HG03442 (cell line): ENCODE data around the gene LRRC8E.
"Not testable (repeated sequence)": the region's sequence is repeated elsewhere in the genome, so short reads cannot be mapped to it uniquely, and the experiment has no call there.

Experiments
- ATAC-seq: cut with Tn5 transposase; IDR thresholded peaks from one replicate; pipeline ENCODE4 v1.9.1; 2021; ENCODE audit warnings: mild to moderate bottlenecking, moderate library complexity; ENCODE audit not compliant: unreplicated experiment

Gene LRRC8E

DNA sequence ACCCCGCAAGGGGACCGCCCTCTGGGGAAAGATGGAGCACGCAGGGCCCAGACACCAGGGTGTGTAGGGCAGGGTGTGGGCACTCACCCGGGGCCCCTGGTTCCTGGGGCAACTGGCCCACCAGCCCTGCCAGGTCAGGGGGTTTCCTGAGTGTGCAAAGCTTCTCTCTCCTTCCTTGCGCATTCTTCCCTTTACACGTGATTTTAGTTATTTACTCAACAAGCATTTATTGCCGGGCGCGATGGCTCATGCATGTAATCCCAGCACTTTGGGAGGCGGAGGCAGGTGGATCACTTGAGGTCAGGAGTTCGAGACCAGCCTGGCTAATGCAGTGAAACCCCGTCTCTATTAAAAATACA, 34.6 kb upstream of the LRRC8E start:
- ATAC-seq = no peak

DNA sequence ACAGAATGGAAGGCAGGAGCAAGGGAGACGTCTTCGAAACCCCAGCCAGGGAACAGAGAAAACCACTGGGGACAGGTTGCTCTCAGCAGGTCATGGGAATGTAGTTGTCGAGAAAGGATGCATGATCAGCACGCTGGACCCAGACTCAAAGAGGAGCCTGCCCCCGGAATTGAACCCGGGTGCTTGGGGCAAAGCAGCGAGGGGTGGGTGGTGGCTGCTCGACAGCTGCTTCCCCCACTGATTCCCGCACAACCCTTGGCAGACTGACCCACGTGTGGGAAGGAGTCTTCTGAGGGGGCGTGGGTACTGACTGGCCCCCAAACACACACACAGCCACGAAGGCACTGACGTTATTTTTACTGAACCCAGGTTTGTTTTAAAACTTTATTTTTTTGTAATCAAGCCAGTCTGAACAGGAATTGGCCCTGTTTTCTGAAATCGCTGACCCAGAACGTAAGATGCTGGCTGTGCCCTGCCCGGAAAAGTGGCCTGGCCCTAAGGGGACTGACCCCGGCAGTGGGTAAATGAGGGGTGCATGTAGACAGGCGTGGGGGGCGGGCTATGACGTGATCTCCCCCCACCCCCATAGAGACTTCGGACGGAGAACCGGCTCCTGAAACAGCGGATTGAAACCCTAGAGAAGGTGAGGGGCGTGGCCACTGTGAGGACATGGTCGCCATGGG, 32.7 kb upstream of the LRRC8E start:
- no peak for ATAC-seq

DNA sequence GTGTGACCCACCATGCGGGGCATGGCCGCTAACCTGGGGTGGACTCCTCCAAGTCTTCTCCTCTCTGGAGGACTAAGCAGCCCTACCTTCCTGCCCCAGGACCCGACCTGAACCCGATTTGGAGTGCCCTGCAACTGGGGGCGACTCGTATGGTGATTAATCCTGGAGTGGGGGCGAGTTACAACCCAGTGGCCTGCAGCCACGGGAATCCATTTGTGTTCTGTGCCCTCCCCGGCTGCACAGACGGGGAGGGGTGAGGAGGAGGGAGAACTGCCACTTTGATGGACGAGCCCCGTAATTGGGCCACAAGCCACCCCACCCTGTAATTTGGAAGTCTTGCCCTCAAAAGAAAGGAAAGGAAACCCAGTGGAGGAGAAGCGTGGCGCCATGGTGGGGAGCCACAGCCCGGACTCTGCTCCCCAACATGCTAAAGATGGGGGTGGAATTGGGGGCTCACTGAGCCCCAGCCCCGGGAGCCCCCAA, 32.2 kb upstream of the LRRC8E start:
- no peak for ATAC-seq

- ATAC-seq = no peak
Measured at GRCh38 chr19:7856679-7857663, 31.3 kb upstream of the LRRC8E start.

DNA sequence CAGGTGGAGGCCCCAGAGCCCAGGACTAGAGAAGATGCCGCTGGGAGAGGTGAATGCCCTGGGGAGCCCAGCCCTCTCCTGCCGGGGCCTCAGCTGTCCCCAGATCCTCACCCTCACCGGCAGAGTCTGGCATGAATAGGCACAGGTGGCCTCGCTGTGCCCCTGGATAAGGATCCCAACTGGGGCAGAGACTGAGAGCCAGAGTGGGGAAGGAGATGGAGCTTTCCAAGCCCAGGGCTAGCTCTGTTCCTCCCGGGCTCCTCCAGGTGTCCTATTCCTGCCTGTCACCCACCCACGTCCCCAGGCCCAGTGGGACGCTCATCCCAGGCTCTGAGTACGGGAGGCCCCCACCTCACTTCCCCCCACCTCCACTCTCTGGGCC, 30.6 kb upstream of the LRRC8E start:
- no peak for ATAC-seq

- ATAC-seq = no peak
Measured at GRCh38 chr19:7858109-7858770, 30.1 kb upstream of the LRRC8E start.

DNA sequence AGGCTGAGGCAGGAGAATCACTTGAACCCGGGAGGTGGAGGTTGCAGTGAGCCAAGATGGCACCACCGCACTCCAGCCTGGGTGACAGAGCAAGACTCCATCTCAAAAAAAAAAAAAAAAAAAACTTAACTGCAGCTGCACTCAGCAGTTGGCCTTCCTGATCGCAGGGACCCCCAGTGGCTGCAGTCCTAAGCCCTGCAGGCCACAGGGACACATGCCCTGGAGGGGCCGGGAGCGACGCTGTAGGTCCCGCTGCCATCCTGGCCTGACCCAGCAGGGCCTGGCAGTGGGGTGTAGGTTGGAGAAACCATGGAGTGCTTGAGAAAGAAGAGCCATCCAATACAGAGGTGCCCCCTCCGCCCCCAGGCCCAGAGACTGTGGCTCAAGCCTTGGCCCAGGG, 29.2 kb upstream of the LRRC8E start:
- not testable (repeated sequence) for ATAC-seq

DNA sequence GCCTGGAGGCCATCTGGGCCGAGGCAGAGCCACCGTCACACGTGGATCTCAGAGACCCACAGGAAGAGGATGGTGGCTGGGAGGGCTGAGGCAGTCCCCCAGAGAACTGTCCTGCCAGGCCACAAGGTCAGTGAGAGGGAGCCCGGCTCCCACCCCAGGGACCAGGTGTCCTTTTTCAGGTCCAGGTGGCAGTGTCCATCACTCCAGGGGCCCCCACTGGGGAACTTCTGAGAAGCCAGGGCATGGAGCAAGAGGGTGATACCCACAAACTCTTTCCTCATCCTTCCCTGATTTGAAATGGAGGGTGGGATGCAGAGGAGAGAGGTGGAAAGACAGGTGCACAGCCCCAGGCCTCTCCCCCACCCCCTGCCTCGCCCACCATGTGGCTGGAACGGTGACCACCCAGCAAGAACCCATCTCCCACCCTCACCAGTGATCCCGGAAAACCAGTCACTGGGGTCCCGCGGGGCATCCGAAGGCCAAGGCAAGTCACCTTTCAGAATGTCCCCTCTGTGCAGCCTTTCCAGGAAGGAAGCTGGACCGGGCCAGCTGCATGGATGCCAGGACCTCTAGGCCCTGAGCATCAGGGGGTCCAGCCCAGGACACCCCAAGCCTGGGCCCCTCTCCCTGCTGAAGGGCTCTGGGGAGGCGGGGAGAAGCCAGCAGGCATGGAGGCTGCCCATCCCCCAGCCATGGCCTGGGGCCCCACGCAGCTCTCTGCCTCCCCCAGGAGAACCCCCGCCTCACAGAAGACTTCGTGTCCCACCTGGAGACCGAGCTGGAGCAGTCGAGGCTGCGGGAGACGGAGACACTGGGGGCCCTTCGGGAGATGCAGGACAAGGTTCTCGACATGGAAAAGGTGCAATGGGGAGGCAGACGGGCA, 28.2 kb upstream of the LRRC8E start:
- no peak for ATAC-seq

GRCh38 chr19:7860714-7861618, 27.3 kb upstream of the LRRC8E start:
- ATAC-seq = no peak

- no peak for ATAC-seq
Measured at GRCh38 chr19:7861619-7862412, 26.5 kb upstream of the LRRC8E start.

DNA sequence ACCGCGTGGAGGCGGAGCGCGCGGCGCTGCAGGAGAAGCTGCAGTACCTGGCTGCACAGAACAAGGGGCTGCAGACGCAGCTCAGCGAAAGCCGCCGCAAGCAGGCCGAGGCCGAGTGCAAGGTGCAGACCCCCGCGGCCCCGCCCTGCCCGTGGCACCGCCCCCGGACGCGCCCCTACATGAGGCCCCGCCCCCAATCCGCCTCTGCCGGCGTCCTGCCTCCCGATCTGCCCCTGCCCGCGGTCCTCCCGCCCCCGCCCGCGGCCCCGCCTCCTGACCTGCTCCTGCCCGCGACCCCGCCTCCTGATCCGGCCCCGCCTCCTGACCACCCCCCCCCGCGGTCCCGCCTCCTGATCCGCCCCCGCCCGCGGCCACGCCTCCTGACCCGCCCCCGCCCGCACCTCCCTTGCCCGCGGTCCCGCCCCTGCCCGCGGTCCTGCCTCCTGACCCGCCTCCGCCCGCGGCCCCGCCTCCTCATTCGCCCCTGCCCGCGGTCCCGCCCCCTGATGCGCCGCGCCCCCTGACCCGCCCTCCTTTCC, 25.8 kb upstream of the LRRC8E start:
- no peak for ATAC-seq

GRCh38 chr19:7863157-7863970, 24.9 kb upstream of the LRRC8E start:
- no peak for ATAC-seq

DNA sequence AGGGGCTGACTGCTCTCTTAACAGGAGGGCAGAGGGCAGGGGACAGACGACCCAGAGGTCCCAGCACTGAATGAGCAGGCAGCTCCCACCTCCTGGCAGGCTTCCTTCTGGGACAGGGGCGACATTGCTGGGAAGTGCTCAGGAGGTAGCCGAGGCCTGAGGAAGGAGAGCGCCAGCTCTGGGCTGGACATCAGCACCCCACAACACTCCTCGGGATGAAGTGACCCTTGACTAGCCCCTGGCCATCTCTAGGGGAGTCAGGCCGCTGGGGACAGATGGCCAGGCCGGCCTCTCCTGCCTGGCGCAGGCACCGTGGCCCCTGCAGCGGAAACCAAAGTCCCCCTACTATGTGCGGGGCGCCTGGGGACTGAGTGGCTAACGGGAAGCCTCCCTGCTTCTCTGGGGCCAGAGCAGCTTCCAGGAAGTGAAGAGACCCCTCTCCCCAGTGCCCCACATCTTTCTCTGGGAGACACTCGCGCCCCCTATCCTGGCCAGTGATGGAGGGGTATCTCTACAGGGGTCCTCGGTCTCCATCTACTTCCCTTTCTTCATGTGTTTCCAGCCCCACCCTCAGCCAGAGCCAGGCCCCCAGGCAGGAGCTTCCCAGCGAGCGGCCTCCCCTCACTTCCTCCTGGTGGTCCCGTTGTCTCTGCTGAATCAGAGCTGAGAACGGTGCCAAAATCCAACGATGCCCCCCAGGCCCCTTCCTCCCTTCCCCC, 24.2 kb upstream of the LRRC8E start:
- ATAC-seq = no peak

- ATAC-seq = no peak
Measured at GRCh38 chr19:7864690-7865074, 23.6 kb upstream of the LRRC8E start.

- no peak for ATAC-seq
Measured at GRCh38 chr19:7865262-7865911, 22.9 kb upstream of the LRRC8E start.

DNA sequence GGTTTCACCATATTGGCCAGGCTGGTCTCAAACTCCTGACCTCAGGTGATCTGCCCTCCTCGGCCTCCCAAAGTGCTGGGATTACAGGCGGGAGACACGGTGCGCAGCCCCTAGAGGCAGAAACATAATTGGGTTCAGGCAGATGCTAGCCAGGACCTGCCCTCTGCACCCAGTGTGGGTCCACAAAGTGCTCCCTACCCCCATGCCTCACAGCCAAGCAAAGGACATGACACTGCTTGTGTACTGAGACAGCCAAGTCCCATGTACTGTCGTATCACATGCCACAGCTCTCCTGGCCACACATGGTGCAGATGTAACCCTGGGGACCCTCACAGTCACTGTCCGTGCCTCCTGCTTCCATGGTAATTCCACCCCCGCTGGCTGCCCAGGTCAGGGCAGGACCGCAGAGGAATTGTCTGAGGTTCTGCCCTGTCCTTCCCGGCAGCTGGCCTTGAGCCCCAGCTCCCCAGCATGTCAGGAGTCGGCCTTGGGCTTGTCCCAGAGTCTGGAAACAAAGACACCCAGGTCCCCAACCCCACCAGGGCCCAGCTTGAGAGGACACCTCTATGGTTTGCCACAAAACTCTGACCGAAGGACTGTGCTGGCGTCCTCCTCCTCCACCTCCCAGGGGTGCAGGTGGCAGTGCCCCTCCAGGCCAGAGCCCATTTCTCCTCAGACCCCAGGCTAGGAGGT, 21.8 kb upstream of the LRRC8E start:
- no peak for ATAC-seq
